Bronchial epithelial cell (primary cell): Measurements from ENCODE around the gene SLC38A8. TPM values are rescaled to one million over a fixed set of nuclear protein-coding genes. Genes with fewer than 3 reads are reported as not detected.

Experiments
- DNase-seq: peaks from one replicate; pipeline ENCODE4 v3.0.0-alpha.2; 2010; ENCODE audit warnings: low read depth
- FAIRE-seq: peaks from 2 replicates; lab custom pipeline; 2011; peaks lifted over from hg19 to GRCh38; lab: Jason Lieb, UNC
- H3K27me3 ChIP-seq: 2 replicates; pipeline ENCODE4 v1.5.1; 2011; ENCODE audit warnings: low read length; ENCODE audit not compliant: control insufficient read depth, insufficient read depth
- H3K36me3 ChIP-seq: 2 replicates; pipeline ENCODE4 v1.5.1; 2011; ENCODE audit warnings: low read length; ENCODE audit not compliant: control insufficient read depth, insufficient read depth
- H3K4me3 ChIP-seq: 2 replicates; pipeline ENCODE4 v1.5.1; 2011; ENCODE audit warnings: mild to moderate bottlenecking, low read depth, low read length, control low read depth
- CTCF ChIP-seq: IDR thresholded peaks from 2 replicates; pipeline ENCODE4 v1.5.1; 2011; ENCODE audit warnings: mild to moderate bottlenecking, moderate library complexity, low read length, control low read depth, inconsistent platforms; ENCODE audit not compliant: insufficient read depth, severe bottlenecking
- total RNA-seq: library from RNA; depleted of rRNA; stranded (reverse); fragments of >200 nt; gene quantifications from 2 replicates; pipeline ENCODE4 v1.2.1, GENCODE V29; 2014

SLC38A8 gene
- total RNA-seq, 1 donor from 2014 or later = not detected

DNA sequence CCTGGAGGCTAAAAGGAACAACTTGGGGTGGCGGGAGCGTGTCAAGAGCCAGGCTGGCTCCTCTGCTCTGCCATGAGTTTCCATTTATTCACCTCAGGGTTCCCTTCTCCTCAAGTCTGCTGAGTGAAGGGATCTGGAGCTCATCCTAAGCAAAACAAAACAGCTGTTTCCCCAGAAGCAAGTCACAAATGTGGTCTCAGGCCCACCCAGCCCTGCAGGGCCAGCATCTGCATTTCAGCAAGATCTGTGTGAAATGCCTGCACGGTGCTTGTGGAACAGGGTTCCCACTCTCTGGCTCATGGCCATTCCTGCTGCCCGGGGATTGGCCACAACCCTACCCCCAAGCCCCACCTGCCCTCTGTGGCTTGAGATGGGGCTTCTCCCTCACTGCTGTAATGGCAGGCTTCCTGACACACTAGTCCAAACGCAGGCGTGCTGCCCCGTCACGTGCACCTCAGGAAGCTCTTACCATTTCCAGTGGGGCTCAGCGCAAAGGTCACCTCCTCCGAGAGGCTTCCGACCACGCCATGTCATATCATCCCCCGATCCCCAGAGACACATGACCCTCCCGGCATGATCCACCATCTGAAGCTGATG, 2.3 kb downstream of the SLC38A8 start:
- no peak overlapping the region for H3K4me3 ChIP-seq
- no peak for TF ChIP-seq CTCF
- H3K36me3 ChIP-seq = no peaks in the 10 kb centered on the region
- H3K27me3 ChIP-seq = peaks cover 22% of the 10 kb centered on the region
- FAIRE-seq = no peak
- DNase-seq = no peak

GRCh38 chr16:84039696-84040095, 2.9 kb downstream of the SLC38A8 start:
- FAIRE-seq (no peak), DNase-seq (no peak)
- Histone ChIP-seq H3K36me3 (no peaks in the 10 kb centered on the region), H3K27me3 (peaks cover 20% of the 10 kb centered on the region), H3K4me3 (no peak overlapping the region)
- TF ChIP-seq CTCF = no peak

GRCh38 chr16:84038469-84038868, 4.1 kb downstream of the SLC38A8 start:
- DNase-seq = no peak
- no peaks in the 10 kb centered on the region for H3K36me3 ChIP-seq
- no peak for TF ChIP-seq CTCF
- H3K4me3 ChIP-seq = no peak overlapping the region
- FAIRE-seq = no peak
- H3K27me3 ChIP-seq = peaks cover 12% of the 10 kb centered on the region

- Histone ChIP-seq H3K27me3 (peaks cover 4% of the 10 kb centered on the region), H3K36me3 (no peaks in the 10 kb centered on the region), H3K4me3 (no peak overlapping the region)
- FAIRE-seq (no peak), DNase-seq (no peak)
- TF ChIP-seq CTCF = no peak
These were observed 5.6 kb downstream of the SLC38A8 start for GRCh38 chr16:84036982-84037425.

DNA sequence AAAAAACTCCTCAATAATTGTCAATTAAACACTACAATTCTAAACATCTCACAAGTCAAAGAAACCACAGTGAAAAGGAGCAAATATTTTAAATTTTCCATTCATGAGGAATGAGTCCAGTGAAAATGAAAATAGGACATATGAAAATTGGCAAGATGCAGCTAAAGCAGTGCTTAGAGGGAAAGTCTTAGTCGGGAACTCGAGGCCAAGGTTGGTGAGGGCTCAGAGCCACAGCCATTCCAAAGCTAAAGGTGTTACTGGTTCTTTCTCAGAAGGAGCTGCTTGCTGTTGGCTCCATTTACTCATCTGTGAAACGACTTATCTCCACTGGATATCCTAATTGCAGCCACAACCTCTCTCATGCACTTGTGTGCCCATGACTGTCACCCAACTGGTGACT, 6.5 kb downstream of the SLC38A8 start:
- FAIRE-seq (peak; percentile 85), DNase-seq (no peak)
- peaks cover 2% of the 10 kb centered on the region for H3K27me3 ChIP-seq
- H3K4me3 ChIP-seq = no peak overlapping the region
- no peaks in the 10 kb centered on the region for H3K36me3 ChIP-seq
- TF ChIP-seq CTCF = no peak

DNA sequence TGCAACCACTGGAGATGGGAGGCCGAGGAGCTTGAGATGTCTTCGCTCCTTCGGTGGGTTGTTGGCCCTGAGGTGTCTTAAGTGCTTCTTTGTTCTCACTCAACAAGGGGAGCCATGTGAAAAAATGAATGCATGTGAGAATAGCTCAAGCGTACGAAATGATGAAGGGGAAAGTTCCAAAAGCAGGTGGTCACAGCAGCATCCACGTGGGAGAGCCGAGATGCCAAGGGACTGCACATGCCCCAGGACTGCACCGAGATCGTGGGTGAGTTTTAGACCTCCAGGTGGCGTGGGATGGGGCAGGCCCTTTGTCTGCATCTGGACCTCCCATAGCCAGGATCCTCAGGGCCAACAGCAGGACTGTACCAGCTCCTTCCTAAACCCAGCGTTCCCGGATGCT, 8.1 kb downstream of the SLC38A8 start:
- FAIRE-seq = peak; percentile 70
- no peak for DNase-seq
- no peak for TF ChIP-seq CTCF
- no peaks in the 10 kb centered on the region for H3K36me3 ChIP-seq
- H3K4me3 ChIP-seq = no peak overlapping the region
- peaks cover 4% of the 10 kb centered on the region for H3K27me3 ChIP-seq
